NB4 (cell line): Measurements from ENCODE around the gene FGF23.

Source experiments
- MAX ChIP-seq: IDR thresholded peaks from 2 replicates; pipeline ENCODE4 v1.6.1; 2011; ENCODE audit warnings: low read depth, low read length
- MYC ChIP-seq: IDR thresholded peaks from 2 replicates; pipeline ENCODE4 v1.6.1; 2011; ENCODE audit warnings: low read depth, low read length
- POLR2A ChIP-seq: IDR thresholded peaks from 2 replicates; pipeline ENCODE4 v1.6.1; 2011; ENCODE audit warnings: mild to moderate bottlenecking; ENCODE audit not compliant: insufficient read length; ENCODE audit errors: extremely low read depth
- TF ChIP-seq, protein P1 (sequence below): IDR thresholded peaks from one replicate; pipeline ENCODE4 v1.5.1; 2012; ENCODE audit warnings: low read depth, low read length

GRCh38 chr12:4330203-4330602 is 49.3 kb downstream of the FGF23 start:
- TF ChIP-seq POLR2A (no peak), MAX (no peak), MYC (no peak)
- TF ChIP-seq, protein P1, sequence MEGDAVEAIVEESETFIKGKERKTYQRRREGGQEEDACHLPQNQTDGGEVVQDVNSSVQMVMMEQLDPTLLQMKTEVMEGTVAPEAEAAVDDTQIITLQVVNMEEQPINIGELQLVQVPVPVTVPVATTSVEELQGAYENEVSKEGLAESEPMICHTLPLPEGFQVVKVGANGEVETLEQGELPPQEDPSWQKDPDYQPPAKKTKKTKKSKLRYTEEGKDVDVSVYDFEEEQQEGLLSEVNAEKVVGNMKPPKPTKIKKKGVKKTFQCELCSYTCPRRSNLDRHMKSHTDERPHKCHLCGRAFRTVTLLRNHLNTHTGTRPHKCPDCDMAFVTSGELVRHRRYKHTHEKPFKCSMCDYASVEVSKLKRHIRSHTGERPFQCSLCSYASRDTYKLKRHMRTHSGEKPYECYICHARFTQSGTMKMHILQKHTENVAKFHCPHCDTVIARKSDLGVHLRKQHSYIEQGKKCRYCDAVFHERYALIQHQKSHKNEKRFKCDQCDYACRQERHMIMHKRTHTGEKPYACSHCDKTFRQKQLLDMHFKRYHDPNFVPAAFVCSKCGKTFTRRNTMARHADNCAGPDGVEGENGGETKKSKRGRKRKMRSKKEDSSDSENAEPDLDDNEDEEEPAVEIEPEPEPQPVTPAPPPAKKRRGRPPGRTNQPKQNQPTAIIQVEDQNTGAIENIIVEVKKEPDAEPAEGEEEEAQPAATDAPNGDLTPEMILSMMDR = no peak
